Measurements from ENCODE around the gene LRCH1. TPM values are rescaled to one million over a fixed set of nuclear protein-coding genes. Genes with fewer than 3 reads are reported as not detected.

LRCH1 gene
- total RNA-seq, 1 donor from 2014 or later, result 13.1 TPM

DNA sequence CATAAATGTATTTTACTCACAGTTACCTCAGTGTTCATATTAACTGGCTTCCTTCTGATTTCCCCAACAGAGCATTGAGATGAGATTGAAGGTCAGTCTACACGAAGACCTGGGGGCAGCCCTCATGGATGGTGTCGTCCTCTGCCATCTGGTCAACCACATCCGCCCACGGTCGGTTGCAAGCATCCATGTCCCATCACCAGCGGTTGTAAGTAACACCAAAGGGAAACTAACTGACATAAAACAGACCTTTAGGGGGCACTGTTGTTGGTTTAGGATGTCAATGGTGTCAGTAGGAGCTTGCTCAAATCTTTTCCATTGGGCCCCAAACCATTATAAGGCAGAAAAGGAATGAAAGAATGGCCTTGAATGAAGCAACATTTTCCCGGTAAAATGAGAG lies 175.8 kb downstream of the LRCH1 start:
- DNase-seq, result no peak
- Histone ChIP-seq H3K27me3 (ENCODE audit: low read depth) (no peaks in the 10 kb centered on the region), H3K27ac (replicated peaks) (no peak overlapping the region), H3K4me3 (no peak overlapping the region), H3K9me3 (replicated peaks) (no peaks in the 10 kb centered on the region), H3K36me3 (peaks cover 94% of the 10 kb centered on the region), H3K4me1 (no peaks in the 10 kb centered on the region)
- intact Hi-C loops (cut with micrococcal nuclease), result no loop called here
- TF ChIP-seq, protein P1, sequence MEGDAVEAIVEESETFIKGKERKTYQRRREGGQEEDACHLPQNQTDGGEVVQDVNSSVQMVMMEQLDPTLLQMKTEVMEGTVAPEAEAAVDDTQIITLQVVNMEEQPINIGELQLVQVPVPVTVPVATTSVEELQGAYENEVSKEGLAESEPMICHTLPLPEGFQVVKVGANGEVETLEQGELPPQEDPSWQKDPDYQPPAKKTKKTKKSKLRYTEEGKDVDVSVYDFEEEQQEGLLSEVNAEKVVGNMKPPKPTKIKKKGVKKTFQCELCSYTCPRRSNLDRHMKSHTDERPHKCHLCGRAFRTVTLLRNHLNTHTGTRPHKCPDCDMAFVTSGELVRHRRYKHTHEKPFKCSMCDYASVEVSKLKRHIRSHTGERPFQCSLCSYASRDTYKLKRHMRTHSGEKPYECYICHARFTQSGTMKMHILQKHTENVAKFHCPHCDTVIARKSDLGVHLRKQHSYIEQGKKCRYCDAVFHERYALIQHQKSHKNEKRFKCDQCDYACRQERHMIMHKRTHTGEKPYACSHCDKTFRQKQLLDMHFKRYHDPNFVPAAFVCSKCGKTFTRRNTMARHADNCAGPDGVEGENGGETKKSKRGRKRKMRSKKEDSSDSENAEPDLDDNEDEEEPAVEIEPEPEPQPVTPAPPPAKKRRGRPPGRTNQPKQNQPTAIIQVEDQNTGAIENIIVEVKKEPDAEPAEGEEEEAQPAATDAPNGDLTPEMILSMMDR (IDR thresholded peaks at IDR 0.05; ENCODE audit: borderline replicate concordance), result no peak

DNA sequence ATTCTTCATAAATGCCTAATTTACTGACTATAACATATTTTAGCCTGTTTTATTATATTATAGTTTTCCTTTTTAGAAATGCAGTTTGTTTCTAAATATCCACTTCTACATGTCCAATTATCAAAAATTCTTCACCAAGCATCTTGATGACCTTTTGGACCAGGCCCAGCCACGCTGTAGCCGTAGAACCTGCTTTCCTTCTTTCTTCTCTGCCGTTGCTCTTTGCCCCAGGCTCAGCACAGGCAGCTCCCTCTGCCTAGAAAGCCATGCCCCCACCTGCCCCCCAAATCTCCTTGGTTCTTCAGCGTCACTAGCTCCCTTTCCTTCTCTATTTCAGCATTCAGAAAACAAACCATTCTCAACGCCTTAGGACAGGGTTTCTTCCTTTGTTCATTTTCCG lies 178.6 kb downstream of the LRCH1 start:
- Histone ChIP-seq H3K4me3 (no peak overlapping the region), H3K36me3 (peaks cover 82% of the 10 kb centered on the region), H3K9me3 (replicated peaks) (no peaks in the 10 kb centered on the region), H3K4me1 (no peaks in the 10 kb centered on the region), H3K27me3 (ENCODE audit: low read depth) (no peaks in the 10 kb centered on the region), H3K27ac (replicated peaks) (no peak overlapping the region)
- intact Hi-C loops (cut with micrococcal nuclease), result no loop called here
- TF ChIP-seq, protein P1 (IDR thresholded peaks at IDR 0.05; ENCODE audit: borderline replicate concordance), result no peak
- no peak for DNase-seq

GRCh38 chr13:46735425-46735824 lies 182.5 kb downstream of the LRCH1 start:
- intact Hi-C loops (cut with micrococcal nuclease), result no loop called here
- Histone ChIP-seq H3K27ac (replicated peaks) (no peak overlapping the region), H3K4me1 (no peaks in the 10 kb centered on the region), H3K4me3 (no peak overlapping the region), H3K27me3 (ENCODE audit: low read depth) (no peaks in the 10 kb centered on the region), H3K36me3 (peaks cover 82% of the 10 kb centered on the region), H3K9me3 (replicated peaks) (no peaks in the 10 kb centered on the region)
- DNase-seq, result no peak
- TF ChIP-seq, protein P1 (IDR thresholded peaks at IDR 0.05; ENCODE audit: borderline replicate concordance), result no peak

DNA sequence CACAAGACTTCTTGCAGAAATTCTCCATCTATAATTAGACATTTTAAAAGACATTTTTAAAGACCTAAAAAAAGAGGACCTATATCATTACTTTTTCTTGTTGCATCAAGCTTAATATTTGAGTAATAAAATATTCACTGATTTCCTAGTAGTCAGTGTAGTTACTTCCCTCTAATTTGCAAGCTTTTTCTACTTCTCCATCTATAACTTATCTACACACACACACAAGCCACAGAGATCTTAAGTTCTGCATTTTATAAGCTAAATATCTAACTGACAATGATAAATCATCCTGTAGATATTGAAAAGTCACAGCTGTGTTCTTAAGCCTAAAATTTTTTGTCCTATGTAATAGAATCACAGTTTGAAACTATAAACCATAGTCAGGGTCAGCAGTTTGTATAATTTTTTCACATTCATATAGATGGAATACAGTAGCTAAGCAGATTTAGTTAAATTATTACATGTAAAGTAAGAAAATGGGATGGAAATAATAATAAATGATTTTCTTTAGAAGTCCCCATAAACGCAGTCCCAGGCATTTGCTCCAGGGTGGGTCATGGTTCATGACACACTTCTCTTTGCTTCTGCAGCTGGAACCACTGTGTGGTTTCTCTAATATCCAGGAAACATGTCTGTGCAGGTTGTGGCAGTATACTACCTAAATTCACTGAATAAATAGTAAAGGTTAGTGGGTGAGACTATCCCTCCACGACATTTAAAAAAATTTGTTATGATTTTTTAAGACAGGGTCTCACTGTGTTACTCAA lies 183.8 kb downstream of the LRCH1 start:
- Histone ChIP-seq H3K9me3 (replicated peaks) (no peaks in the 10 kb centered on the region), H3K4me1 (no peaks in the 10 kb centered on the region), H3K27ac (replicated peaks) (no peak overlapping the region), H3K4me3 (no peak overlapping the region), H3K36me3 (peaks cover 81% of the 10 kb centered on the region), H3K27me3 (ENCODE audit: low read depth) (no peaks in the 10 kb centered on the region)
- DNase-seq, result no peak
- TF ChIP-seq, protein P1 (IDR thresholded peaks at IDR 0.05; ENCODE audit: borderline replicate concordance), result no peak
- intact Hi-C loops (cut with micrococcal nuclease), result no loop called here

DNA sequence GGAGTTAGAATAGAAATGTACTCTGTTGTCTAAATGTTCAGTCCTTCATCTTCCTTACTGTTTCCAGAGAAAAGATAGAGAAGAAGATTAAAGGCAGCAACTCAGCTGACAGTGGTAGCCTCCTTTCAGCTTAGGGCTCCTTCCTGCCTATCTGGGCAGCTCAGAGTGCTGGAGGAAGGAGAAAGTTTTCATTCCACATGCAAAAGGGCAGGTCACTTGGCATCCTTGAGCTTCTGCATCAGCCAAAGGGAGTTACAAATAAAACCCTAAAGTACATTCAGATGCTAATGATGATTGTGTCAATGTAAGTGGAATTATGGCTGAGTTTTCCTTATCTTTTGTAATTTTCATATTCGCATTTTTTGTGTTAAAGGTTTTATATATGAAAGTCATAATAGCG lies 185.1 kb downstream of the LRCH1 start:
- peaks cover 76% of the 10 kb centered on the region for H3K36me3 ChIP-seq

More for the DNA sequence above, 185.1 kb downstream of the LRCH1 start:
- TF ChIP-seq, protein P1 (IDR thresholded peaks at IDR 0.05; ENCODE audit: borderline replicate concordance), result no peak
- Histone ChIP-seq H3K4me1 (no peaks in the 10 kb centered on the region), H3K27ac (replicated peaks) (no peak overlapping the region), H3K27me3 (ENCODE audit: low read depth) (no peaks in the 10 kb centered on the region), H3K4me3 (no peak overlapping the region), H3K9me3 (replicated peaks) (no peaks in the 10 kb centered on the region)
- intact Hi-C loops (cut with micrococcal nuclease), result no loop called here
- DNase-seq, result no peak

All from left ventricle myocardium inferior (tissue), 1 donor.